ENCODE results near the gene CIROP.

Gene CIROP

DNA sequence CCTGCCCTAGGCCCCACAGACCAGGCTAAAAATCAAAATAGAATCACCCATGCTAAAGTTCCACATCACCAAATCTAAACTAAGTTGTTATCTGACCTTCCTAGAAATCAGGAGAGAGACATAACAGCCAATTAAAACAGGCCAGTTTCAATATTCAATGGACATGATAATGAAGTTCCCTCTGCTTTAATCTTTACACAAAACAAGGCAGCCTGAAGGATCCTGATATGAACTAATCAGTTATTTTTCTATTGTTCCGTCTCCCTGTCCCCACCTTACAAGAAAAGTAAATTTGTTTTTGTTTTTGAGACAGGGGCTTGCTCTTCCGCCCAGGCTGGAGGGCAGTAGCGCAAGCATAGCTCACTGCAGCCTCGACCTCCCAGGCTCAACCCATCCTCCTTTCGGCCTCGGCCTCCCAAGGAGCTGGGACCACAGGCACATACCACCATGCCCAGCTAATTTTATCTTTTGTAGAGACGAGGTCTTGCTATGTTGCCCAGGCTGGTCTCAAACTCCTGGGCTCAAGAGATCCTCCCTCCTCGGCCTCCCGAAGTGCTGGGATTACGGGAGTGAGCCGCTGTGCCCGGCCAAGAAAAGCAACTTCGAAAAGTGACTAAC is 19.7 kb upstream of the CIROP start:
- no peak for ATAC-seq (replicated peaks)
- Mint-ChIP-seq H3K36me3 (no peaks in the 10 kb centered on the region), H3K27me3 (no peaks in the 10 kb centered on the region), H3K4me3 (no peak overlapping the region), H3K4me1 (peaks cover 32 to 36% of the 10 kb centered on the region in 2 donors), H3K27ac (no peak overlapping the region), H3K9me3 (no peaks in the 10 kb centered on the region)
- no peak for DNase-seq

DNA sequence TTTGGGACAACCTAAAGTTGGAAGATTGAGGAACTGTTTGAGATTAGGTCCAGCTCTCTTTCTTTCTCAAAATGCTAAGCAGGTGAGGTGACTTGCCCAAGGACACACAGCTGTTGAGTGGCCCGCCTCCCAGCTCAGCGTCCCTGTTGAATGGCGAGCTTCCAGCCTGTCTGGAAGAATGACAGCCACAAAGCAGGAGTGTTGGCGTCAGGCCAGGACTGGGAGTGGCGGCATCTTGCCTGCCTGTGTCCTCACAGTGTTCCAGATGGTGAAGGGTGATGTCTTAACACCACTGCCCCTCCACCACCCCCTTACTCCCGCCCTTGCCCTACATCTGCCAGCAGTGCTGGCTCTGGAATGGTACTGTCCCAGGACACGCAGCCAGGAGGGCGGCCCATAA is 18.6 kb upstream of the CIROP start:
- H3K4me3 Mint-ChIP-seq, result no peak overlapping the region
- no peaks in the 10 kb centered on the region for H3K27me3 Mint-ChIP-seq
- peaks cover 33 to 41% of the 10 kb centered on the region in 2 donors for H3K4me1 Mint-ChIP-seq
- H3K36me3 Mint-ChIP-seq, result no peaks in the 10 kb centered on the region
- DNase-seq, result no peak
- H3K9me3 Mint-ChIP-seq, result no peaks in the 10 kb centered on the region
- no peak for ATAC-seq (replicated peaks)
- peak overlapping the region; percentile 10 for H3K27ac Mint-ChIP-seq

DNA sequence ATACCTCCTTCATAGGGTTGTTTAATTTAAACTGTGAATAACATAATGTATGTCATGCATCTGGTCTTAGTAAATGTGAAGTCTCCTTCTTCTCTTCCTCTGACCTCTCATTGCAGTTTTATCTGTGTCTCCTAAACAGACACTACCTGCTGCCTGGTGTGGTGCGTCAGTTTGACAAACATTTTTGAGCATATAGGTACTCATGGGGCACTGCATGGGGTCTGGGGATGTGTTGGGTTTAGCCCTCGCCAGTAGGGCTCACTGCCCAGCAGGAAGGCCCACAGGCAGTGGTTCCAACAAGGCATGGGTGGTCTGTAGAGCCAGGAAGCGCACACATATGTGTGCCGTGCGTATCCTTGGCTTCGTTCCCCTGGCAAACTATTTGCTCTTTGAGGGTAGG is 17.3 kb upstream of the CIROP start:
- DNase-seq (no peak), ATAC-seq (replicated peaks) (no peak)
- Mint-ChIP-seq H3K9me3 (no peaks in the 10 kb centered on the region), H3K36me3 (no peaks in the 10 kb centered on the region), H3K27me3 (no peaks in the 10 kb centered on the region), H3K4me1 (peaks cover 27 to 33% of the 10 kb centered on the region in 2 donors), H3K27ac (no peak overlapping the region), H3K4me3 (no peak overlapping the region)

DNA sequence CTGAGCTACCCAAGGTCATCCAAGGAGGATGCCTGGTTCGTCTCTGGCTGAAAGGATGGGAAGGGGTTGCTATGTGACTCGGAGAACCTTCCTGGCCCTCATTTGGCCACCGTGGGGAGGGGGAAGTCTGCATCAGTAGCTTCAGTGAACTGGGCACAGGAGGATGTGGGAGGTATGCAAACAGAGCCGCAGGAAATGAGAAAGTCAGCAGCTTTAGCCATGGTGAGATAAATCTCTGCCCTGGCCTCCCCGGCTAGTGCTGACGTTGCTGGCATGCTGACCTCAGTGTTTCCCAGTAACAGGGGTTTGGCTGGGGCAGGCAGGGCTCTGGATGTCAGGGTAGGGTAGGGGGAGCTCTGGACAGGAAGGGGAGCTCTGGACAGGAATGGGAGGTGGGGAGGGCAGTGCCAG is 16.6 kb upstream of the CIROP start:
- H3K4me3 Mint-ChIP-seq, result peak overlapping the region in 1 of 2 donors; percentile 57
- DNase-seq, result peak; percentile 13
- no peaks in the 10 kb centered on the region for H3K27me3 Mint-ChIP-seq
- peaks cover 27 to 33% of the 10 kb centered on the region in 2 donors for H3K4me1 Mint-ChIP-seq
- ATAC-seq (replicated peaks), result peak; percentile 64 to 66
- H3K36me3 Mint-ChIP-seq, result no peaks in the 10 kb centered on the region
- no peaks in the 10 kb centered on the region for H3K9me3 Mint-ChIP-seq
- H3K27ac Mint-ChIP-seq, result peak overlapping the region; percentile 33

DNA sequence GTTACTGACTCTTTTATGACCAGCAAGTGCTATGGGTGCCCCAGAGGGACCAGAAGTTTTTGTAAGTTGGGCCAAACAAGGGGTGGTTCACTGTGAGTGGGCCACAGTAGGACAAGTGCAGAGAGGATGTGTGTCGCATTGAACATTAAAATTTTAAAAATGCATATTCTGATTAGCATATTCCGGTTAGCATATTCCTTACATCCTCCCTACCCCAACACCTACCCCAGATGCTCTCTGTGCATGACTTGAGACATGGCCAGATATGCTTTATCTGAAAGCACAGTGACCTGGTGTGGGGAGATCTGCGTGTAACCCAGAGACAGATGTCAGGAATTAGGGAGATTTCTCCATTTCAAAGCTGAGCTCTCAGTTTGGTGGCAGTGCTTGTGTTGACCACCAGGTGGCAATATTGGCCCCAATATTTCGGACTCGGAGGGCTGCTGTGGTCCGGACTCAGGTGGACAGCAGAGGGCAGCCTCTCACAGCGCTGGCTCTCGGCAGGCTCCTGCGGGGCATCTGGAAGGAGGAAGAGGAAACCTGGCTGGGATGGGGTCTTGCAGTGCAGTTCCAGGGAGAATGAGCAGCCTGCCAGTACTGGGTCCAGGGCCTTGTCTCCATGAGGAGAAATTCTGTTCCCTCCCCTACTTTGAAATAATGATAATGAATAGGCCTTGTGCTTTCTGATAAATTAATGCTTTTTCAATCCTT is 15.9 kb upstream of the CIROP start:
- Mint-ChIP-seq H3K36me3 (no peaks in the 10 kb centered on the region), H3K4me1 (peaks cover 27 to 33% of the 10 kb centered on the region in 2 donors), H3K9me3 (no peaks in the 10 kb centered on the region), H3K27me3 (no peaks in the 10 kb centered on the region), H3K4me3 (peak overlapping the region; percentile 57 to 64), H3K27ac (peak overlapping the region; percentile 77)
- DNase-seq (peak; percentile 75), ATAC-seq (replicated peaks) (peak; percentile 83 to 86)

DNA sequence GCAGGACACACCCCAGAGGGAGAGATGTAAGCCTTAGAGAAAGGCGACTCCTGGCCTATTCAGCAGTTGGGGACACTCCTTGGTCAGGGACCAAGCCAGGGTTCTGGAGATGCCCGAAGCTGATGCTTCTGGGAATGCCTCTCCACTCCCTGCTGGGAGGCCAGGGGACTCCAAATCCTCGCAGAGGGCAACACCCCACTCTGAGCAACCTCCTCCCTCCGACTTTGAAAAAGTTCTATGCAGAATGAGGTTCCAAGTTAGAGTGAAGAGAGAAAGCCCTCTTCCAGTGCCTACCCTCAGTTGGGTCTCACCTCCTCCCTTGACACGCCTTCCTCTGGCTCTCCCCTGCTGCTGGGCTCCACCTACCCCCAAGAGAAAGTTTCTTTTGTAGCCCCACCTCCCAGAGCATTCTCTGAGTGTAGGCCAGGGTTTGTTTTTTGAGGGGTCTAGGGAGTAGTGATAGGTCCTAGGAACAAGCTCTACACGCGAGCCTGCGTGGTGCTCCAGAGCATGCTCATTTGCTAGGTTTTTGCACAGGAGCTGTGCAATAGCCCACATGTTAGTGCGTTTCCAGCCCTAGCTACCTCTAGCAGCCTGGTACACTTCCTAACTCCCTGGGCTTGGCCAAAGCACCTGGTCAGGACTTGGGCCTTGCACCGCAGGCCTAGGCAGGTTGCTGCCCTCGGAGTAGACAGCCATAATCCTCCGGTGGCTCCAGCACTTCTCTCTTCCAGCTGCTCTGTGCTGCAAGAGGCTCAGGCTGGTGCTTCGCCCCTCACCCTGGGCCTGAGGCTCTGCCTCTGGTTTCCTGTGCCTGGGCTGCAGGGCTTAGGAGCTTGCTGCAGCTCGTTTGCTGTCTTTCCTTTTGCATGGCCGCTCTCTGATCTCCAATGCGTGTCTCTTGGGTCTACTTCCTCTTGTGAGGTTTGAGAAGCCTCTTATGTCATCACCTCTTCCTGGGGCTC is 14.9 kb upstream of the CIROP start:
- Mint-ChIP-seq H3K4me3 (peak overlapping the region in 1 of 2 donors; percentile 17), H3K9me3 (no peaks in the 10 kb centered on the region), H3K27me3 (peaks cover 6% of the 10 kb centered on the region in 2 donors), H3K27ac (peak overlapping the region; percentile 77), H3K36me3 (no peaks in the 10 kb centered on the region), H3K4me1 (peaks cover 27 to 33% of the 10 kb centered on the region in 2 donors)
- ATAC-seq (replicated peaks) (peak; percentile 67 to 74), DNase-seq (peak; percentile 22)

DNA sequence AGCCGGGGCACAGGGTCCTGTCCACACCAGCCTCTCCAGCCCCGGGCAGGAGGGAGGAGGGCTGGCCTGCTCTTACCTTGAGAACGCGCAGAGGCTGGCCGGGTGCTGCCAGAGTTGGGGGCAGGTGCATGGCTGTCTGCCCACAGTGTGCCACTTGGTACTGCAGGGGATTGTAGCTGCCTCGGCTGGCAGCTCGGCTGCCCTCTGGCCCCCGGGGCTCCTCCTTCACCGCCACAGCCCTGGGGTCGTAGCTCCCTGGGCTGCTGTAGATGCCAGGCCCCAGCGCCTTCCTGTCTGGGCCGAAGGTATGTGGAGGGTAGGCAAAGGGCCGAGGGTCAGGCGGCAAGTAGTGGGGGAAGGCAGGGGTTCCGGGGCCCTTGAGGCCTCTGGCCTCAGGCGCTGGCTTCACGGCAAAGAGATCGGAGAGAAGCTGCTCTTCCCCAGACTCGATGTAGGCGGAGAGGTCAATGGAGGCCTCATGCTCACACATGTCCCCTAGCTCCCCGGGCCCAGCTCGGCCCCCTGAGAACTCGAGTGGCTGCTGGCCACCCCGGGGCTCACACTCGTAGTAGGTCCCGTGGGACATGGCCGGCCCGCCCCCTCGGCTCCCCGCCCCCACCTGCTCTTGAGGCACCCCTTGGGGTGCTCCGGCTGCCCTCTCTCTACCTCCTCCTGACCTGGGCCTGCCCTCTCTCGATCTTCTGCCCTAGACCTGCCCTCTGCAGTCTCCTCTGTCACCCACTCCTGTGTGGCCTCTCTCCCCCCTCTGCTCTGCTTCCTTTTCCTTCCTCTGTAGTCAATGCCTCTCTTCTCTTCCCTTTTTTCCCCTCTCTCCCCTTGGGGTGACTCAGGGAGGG is 13.9 kb upstream of the CIROP start, which contains the start of gene CEBPE:
TSS of gene CEBPE (minus strand) at position 750 of the 857 bp plus-strand sequence. CDS start at position 586, 164 bp downstream.
- peak within 1 kb of the TSS; percentile 77 for H3K27ac Mint-ChIP-seq
- ATAC-seq (replicated peaks) (no peak), DNase-seq (no peak)
- H3K9me3 Mint-ChIP-seq, result no peaks in the 10 kb centered on the region
- no peaks in the 10 kb centered on the region for H3K36me3 Mint-ChIP-seq
- H3K27me3 Mint-ChIP-seq, result peaks cover 11 to 14% of the 10 kb centered on the region in 2 donors
- peaks cover 27 to 33% of the 10 kb centered on the region in 2 donors for H3K4me1 Mint-ChIP-seq
- peak within 1 kb of the TSS in 1 of 2 donors; percentile 17 for H3K4me3 Mint-ChIP-seq

DNA sequence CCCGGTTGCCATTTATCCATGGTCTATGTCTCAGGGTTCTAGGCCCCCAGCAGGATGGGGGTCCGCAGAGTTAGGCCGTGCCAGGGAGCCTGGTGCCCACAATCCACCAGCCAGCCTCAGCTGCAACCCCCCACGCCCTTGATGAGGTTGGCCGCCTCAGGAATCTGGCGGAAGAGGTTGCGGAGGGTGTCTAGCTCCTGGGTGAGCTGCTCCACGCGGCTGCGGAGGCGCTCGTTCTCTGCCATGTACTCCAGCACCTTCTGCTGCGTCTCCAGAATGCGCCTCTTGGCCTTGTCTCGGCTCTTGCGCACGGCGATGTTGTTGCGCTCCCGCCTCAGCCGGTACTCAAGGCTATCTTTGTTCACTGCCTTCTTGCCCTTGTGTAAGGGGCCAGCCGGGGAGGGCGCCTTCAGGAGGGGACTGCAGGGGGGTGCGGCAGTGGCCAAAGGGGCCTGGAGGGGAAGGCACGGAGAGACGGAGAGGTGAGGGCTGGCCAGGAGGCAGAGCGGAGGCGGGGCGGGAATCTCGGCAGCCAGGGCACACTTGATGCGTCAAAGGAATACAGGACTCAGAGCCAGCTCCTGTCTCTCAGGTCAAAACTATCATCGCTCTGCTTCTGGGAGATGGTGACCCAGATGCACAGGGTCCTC is 12.7 kb upstream of the CIROP start:
- peaks cover 11 to 19% of the 10 kb centered on the region in 2 donors for H3K27me3 Mint-ChIP-seq
- no peaks in the 10 kb centered on the region for H3K36me3 Mint-ChIP-seq
- H3K4me3 Mint-ChIP-seq, result no peak overlapping the region
- DNase-seq, result no peak
- peak overlapping the region; percentile 27 for H3K27ac Mint-ChIP-seq
- ATAC-seq (replicated peaks), result no peak
- peaks cover 27 to 33% of the 10 kb centered on the region in 2 donors for H3K4me1 Mint-ChIP-seq
- H3K9me3 Mint-ChIP-seq, result no peaks in the 10 kb centered on the region

DNA sequence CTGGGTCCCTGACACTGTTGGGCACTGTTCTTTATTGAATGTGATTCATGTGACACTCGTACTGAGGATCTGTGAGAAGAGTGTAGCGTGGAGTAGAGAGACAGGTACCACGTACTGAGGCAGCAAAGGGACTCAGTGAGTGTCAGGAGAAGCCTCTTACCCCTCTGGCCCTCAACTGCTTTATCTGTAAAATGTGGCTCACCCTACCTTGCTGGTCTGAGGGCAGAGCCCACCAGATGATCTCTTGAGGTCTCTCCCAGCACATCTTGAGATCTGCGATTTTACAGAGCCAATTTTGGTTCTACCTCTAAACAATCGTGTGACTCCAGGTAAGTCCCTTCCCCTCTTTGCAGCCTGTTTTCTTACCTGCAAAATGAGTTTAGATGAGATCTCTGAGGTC is 11.1 kb upstream of the CIROP start:
- ATAC-seq (replicated peaks) (no peak), DNase-seq (no peak)
- Mint-ChIP-seq H3K36me3 (no peaks in the 10 kb centered on the region), H3K4me1 (peaks cover 18 to 25% of the 10 kb centered on the region in 2 donors), H3K4me3 (no peak overlapping the region), H3K27ac (no peak overlapping the region), H3K9me3 (no peaks in the 10 kb centered on the region), H3K27me3 (peaks cover 11 to 19% of the 10 kb centered on the region in 2 donors)

DNA sequence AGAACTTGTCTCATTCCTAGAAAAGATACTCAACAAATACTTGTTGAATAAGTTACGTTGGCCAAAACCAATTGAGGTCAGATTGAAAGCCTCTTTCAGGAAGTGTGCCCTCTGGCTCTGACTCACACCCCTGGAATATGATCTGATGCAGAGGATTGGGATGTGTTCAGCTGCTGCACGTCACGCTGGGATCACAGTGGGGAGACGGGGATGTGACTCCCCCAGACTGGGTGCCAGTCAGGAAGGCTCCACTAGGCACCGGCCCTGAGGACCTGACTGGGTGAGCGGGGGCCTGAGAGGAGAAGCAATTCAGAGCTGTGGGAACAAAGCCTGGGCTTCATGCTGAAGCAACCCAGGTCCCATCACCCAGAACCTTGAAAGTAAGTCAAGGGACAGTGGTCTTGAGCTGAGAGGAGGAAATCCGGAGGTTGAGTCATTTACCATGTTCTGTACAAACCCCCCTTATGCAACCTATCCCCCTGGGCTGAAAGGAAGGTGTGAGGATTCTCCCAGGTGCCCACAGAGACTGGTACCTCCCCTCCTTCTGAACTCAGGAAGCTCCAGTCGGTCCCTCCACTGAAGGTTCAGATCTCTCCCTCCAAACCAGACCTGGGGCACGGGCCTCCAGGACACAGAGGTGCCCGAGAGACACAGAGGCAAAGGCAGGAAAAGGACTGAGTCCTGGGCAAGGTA is 10.4 kb upstream of the CIROP start:
- ATAC-seq (replicated peaks) (peak in 1 of 2 donors; percentile 31), DNase-seq (no peak)
- H3K27me3 Mint-ChIP-seq, result peaks cover 11 to 19% of the 10 kb centered on the region in 2 donors
- no peak overlapping the region for H3K4me3 Mint-ChIP-seq
- peaks cover 11 to 18% of the 10 kb centered on the region in 2 donors for H3K4me1 Mint-ChIP-seq
- no peak overlapping the region for H3K27ac Mint-ChIP-seq
- H3K9me3 Mint-ChIP-seq, result no peaks in the 10 kb centered on the region
- H3K36me3 Mint-ChIP-seq, result no peaks in the 10 kb centered on the region

DNA sequence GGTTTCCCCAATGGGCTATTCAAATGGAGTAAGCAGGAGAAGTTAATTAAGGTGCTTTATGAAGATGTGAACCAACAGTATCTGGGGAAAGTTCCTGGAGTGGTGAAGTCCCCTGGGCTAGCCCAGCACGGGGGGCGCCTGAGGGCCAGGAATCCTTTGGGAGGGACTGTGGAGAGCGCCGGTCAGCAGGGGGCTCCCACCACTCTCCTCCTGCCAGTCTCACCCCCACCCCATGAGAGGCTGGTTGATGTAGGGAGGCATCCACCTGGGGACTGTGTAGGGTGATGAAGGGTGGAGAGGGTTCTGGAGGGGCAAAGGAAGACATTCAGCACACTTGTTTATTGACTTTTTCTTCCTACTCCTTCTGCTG is 9.9 kb upstream of the CIROP start:
- H3K9me3 Mint-ChIP-seq, result no peaks in the 10 kb centered on the region

DNA sequence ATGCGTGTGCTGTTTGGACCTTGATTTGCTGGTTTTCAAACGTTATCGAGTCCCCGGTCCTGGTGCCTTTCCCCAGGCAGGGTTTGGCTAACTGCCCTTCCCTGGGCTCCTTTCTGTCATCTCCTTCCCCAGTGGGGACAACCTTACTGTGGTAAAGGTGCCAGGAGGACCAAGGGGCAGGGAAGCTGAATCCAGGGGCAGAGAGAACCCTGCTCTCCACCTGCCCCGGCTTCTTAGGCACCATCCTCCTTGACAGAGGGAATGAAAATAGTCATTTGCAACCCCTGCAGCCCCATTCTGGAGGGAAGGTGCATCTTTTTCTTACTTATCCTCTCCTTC is 9.3 kb upstream of the CIROP start:
- ATAC-seq (replicated peaks) (no peak), DNase-seq (no peak)
- Mint-ChIP-seq H3K9me3 (no peaks in the 10 kb centered on the region), H3K27me3 (peaks cover 11 to 19% of the 10 kb centered on the region in 2 donors), H3K4me1 (peaks cover 3 to 7% of the 10 kb centered on the region in 2 donors), H3K27ac (no peak overlapping the region), H3K4me3 (no peak overlapping the region), H3K36me3 (no peaks in the 10 kb centered on the region)

More for the DNA sequence above, 9.9 kb upstream of the CIROP start:
- DNase-seq, result no peak
- ATAC-seq (replicated peaks), result no peak
- H3K4me3 Mint-ChIP-seq, result no peak overlapping the region
- no peak overlapping the region for H3K27ac Mint-ChIP-seq
- H3K36me3 Mint-ChIP-seq, result no peaks in the 10 kb centered on the region
- peaks cover 7 to 12% of the 10 kb centered on the region in 2 donors for H3K4me1 Mint-ChIP-seq
- peaks cover 11 to 19% of the 10 kb centered on the region in 2 donors for H3K27me3 Mint-ChIP-seq

Data from stimulated activated naive B cell treated with anti-CD40 and anti-IgM and Interleukin-4, amounts not matched to agents 10 μg/mL and 1 μg/mL and 100 μg/mL, for 72 hours (primary cell).